OCI-LY3 (cell line): ENCODE data around the gene SARDH.

Experiments used
- CTCF ChIP-seq: fragments of 200-600, 300-600 bp; sonication (generic); IDR thresholded peaks from 2 replicates; pipeline ENCODE4 v1.5.1; 2014; ENCODE audit warnings: antibody characterized with exemption, low read length, low read depth
- EZH2phosphoT487 ChIP-seq: fragments of 200-600 bp; shearing (Covaris generic); IDR thresholded peaks from 2 replicates; pipeline ENCODE4 v1.6.1; 2018; ENCODE audit warnings: antibody characterized with exemption, mixed run types, low read depth

- TF ChIP-seq CTCF, result no peak
- TF ChIP-seq EZH2phosphoT487, result no peak
These were observed 104.0 kb downstream of the SARDH start for GRCh38 chr9:133634081-133634691.
